ENCODE measurements around the gene CDC20B. TPM values are rescaled to one million over a fixed set of nuclear protein-coding genes. Genes with fewer than 3 reads are reported as not detected.
A peak's percentile ranks its signal among the peaks of the same experiment; 100 is the strongest.
"Not testable (repeated sequence)": the region's sequence is repeated elsewhere in the genome, so short reads cannot be mapped to it uniquely, and the experiment has no call there.

CDC20B gene
- total RNA-seq, 1 experiment from 2014 or later = not detected

DNA sequence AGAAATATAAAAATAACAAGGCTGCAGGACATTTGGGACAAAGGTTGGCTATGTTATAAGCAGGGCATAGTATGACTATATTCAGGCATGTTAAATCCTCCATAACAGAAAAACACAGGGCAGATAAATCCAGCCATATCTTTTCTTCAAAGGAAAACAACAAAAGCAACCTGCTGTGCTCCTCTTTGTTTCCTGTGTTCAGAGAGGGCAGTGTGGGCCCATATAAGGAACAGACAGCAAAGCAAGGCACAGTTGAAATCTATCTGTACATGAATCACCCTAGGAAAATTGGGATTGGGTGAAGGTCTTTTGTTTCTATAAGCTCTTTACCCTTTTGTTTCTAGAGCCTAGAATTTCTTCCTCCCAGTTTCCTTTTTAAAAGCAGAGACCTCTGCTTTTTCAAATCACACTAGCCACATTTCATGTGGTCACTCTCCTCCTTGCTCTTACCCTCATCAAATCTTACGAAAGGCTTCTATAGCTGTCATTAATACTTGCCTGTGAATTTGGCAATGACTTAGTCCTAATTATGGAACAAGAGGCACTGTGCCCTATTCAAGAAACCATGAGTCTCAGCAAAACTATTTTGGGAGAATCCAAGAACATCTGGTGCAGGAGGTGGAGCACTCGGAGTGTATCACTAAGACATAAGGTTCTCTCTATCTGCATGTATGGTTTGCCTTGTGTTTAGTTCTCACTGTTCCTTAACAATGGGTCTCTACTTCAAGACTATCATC is 68.8 kb downstream of the CDC20B start:
- no peak for DNase-seq (ENCODE audit: low spot score)

DNA sequence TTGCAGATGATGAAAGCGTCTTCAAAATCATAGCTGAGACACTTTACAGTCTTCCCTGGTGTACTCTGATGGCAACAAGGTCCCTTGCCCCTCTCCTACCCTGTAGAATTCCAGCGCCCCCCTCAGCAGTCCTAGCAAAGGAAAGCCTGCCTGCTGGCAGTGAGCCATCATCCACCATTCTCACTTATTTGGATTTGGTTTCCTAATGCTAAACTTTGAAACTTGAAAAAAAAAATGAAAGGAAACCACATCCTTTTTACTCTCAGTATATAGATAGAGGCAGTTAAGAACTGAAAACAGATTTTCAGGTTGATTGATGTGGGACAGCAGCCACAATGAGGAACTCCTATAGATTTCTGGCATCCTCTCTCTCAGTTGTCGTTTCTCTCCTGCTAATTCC is 70.6 kb downstream of the CDC20B start, which contains the start of gene GZMA:
TSS of gene GZMA (plus strand) at position 299 of the 400 bp plus-strand sequence. CDS start at position 336, 37 bp downstream.
- no peak for DNase-seq (ENCODE audit: low spot score)

DNA sequence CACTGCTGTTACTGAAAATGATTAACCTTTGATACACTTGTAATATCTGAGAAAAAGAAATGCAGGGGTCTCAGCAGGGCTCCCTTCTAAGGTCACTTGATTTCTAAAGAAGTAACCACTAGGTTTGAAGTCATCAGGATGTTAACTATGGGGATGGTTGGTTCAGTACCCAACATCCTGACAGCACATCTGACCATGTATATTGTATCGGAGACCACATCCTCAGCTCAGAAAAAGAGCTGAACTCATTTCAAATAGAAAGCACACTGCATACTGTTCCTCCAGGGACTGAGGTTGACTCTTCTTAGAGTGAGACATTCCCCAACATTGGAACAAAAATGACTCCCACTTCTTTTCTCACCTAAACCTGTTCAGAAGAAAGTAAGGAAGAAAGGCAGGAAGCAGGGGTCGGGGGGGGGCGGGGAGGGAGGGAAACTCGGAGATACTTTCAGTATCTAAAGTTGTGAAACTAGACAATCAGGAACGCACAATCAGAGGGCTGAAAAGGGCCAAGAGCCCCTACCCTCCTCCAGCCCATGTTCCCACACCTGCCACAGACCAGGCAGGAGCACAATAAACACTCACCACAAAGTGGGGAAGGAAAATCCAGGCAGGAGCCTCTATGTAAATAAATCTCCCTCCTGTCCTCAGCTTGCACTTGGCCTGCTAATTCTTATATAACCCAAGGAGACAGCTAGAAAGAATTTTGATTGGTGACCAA is 71.3 kb downstream of the CDC20B start:
- DNase-seq (ENCODE audit: low spot score) = no peak

DNA sequence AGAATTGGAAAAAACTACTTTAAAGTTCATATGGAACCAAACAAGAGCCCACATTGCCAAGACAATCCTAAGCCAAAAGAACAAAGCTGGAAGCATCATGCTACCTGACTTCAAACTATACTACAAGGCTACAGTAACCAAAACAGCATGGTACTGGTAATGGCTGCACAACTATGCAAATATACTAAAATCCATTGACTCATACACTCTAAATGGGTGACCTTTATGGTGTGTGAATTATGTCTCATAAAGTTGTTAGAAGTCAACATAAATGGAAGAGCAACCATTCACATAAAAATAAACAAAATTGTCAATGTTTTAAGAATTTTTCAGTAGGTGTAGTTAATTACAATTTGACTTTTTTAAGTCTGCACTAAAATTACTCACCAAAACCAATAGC is 71.8 kb downstream of the CDC20B start:
- DNase-seq (ENCODE audit: low spot score) = not testable (repeated sequence)

DNA sequence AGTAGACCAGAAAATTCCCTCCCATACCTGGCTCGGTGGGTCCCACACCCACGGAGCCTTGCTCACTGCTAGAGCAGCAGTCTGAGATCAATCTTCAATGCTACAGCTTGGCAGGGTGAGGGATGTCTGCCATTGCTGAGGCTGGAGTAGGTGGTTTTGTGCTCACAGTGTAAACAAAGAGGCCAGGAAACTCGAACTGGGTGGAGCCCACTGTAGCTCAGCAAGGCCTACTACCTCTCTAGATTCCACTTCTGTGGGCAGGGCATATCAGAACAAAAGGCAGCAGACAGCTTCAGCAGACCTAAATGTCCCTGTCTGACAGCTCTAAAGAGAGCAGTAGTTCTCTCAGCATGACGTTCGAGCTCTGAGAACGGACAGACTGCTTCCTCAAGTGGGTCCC is 76.1 kb downstream of the CDC20B start:
- peak; percentile 12 for DNase-seq (ENCODE audit: low spot score)

DNA sequence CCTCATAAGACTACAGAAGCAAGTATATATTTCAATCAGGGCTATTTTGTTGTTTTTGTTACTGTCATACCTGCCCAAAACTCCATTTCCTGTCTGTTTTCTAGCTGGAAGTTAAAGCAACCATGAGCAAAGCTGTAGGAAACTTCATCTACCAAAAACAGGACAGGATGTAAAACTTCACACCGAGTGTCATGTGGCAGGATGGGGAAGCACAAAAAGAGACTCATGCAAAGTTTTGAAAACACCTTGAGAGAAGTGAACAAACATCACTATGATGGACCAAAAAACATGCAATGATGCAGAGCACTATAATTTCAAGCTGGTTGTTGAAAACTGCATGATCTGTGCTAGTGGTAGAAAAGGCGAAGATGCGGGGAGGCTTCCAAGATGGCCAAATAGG is 76.8 kb downstream of the CDC20B start:
- DNase-seq (ENCODE audit: low spot score) = no peak

DNA sequence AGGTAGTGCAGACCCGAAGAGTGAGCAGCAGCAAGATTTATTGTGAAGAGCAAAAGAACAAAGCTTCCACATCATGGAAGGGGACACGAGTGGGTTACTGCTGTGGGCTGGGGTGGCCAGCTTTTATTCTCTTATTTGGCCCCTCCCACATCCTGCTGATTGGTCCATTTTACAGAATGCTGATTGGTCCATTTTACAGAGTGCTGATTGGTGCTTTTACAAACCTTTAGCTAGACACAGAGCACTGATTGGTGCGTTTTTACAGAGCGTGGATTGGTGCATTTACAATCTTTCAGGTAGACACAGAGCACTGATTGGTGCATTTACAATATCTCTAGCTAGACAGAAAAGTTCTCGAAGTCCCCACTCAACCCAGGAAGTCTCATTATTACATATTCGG is 82.0 kb downstream of the CDC20B start:
- DNase-seq (ENCODE audit: low spot score) = not testable (repeated sequence)

DNA sequence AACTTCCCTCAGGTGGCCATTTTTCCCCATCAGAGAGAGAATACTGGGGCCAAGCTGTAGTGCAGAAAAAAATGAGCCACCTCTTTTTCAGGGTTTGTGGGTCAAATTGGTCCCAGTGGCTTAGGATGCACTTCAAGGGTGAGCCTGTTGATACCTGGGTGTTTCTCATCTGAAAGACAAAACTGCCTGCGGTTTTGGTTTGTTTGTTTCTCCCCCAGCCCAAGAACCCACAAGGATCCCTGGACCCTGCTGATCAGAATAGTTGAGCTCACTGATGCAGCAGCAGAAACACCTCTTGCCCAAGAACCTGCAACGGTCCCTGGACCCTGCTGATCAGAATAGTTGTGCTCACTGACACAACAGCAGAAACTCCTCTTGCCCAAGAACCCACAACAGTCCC is 83.7 kb downstream of the CDC20B start:
- not testable (repeated sequence) for DNase-seq (ENCODE audit: low spot score)

DNA sequence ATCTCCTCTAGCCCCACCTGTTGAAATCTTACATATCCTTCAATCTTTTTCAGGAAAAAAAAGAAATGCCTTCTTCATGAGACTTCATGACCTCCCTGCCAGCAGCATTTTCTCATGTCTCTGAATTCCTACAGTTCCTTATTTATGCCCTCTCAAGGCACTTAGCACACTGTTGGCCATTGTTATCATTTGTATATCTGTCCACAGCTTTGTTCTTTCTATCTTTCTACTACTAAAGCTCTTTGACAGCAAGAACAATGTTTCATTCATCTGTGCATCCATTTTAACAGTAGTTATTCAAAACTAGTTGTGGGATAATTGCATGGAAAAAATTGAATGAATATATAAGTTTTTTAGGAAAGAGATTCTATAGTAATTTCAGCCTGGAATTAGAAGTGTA is 91.4 kb downstream of the CDC20B start:
- no peak for DNase-seq (ENCODE audit: low spot score)

DNA sequence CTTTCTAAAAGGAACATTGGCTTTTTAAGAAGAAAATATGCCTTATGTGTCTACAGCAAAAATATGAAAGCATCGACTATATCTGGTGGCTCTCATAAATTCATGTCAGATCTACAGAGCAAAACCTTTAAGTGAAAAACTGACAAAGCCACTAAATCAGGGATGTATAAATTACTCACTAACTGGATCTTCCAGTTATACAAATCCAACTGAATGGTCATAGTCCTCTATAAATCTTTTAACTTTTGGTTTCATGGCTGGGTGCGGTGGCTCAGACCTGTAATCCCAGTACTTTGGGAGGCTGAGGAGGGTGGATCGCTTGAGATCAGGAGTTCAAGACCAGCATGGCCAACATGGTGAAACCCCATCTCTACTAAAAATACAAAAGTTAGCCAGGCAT is 99.8 kb downstream of the CDC20B start:
- DNase-seq (ENCODE audit: low spot score) = no peak

DNA sequence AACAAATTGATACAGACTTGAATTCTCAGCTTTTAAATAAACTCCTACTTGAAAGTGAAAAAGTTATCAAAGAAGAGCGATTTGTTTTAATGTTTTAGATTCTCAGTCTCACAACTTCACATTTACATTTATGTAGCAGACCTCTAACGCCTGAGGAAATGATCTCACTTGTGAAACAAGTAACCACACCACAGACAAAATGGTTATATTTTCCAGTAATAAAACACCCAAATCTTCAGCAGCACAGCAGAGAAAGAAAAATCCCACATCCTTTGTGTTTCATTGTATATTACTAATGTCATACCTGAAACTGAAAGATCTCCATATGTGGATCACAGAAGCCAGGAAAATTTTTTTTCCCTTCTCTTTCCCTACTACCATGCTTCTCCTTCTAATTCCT is 100.3 kb downstream of the CDC20B start:
- DNase-seq (ENCODE audit: low spot score) = no peak

DNA sequence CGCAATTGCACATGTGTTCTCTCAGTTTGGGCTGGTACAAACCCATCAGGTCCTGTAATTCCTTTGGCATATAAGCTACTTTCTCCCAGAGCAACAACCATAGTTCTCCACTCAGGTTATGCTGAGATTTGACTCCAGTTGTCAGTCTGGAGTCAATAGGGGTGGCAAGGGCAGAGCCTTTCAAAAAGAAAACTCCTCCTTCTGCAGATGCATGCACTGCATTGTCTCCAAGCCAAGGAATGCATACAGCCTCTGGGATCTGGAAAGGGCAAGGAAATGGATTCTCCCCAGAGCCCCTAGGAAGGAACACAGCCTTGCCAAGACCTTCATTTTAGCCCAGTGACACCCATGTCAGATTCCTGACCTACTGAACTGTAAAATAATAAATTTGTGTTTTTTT is 101.6 kb downstream of the CDC20B start:
- no peak for DNase-seq (ENCODE audit: low spot score)

DNA sequence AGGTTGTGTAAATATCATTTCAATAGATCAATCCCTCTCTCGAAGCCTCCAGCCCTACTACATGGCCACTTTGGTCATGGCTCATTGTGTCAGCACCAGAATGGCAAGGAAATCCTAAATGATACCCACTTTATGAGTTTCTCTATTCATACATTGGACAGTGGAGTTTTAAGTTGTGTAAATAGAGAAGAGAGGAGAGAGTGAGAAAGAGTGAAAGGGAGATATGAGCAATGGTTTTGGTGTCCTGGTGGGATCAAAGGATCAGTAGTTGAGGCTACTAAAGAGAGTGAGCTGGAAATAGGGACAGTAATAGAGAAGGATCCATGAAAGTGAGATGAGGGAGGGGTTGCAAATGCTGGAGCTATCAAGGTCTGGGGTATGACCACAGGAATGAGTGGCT is 102.0 kb downstream of the CDC20B start:
- DNase-seq (ENCODE audit: low spot score) = no peak

DNA sequence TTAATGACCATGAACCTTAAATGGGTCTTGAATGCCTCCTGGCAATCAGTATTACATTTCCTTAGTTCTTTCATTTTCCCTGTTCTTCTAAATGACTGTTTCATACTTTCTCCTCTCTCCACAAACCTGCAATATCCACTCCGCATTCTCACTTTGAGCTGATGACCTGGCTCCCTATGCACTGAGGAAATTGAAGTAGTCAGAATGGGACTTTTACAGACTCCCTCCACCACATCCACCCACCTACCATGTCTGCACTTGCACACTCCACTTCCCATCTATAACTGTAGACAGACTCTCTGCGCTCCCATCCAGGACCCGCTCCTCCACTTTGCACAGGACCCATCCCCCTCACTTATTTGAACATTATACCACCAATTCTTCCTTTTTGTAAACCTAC is 106.7 kb downstream of the CDC20B start:
- no peak for DNase-seq (ENCODE audit: low spot score)

DNA sequence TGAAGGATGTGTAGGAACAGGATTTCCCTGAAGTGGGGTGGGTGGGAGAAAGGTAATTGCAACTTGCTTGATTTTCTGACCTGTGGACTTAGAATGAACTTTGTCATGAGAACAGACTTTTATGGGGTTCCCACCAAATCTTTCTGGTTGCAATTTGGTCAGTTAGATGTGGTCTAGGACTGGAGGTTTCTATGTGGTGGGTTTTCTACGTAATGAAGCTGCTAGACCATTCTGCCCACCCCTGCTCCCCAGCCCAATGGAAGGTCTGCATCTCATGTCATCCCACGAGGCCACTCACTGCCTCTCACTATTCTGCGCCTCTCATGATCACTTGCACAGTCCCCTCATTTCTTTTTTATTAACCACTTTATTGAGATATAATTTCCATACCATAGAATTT is 108.5 kb downstream of the CDC20B start:
- no peak for DNase-seq (ENCODE audit: low spot score)

DNA sequence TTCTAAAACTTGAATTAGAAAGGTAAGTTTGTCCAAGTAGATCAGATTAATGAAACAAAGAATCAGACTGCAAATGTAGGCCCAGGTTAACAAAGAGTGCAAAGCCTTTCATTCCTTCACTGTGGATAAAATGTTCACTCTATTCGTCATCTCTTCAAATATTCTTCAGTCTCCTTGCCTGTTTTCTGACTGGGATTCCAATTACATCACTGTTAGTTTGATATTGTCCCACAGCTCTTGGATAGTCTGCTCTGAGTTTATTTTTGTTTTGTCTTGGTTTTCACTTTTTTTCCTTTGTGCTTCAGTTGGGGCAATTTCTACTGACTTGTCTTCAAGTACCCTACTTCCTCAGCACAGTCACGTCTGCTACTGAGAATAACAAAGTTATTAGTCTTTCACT is 109.1 kb downstream of the CDC20B start:
- DNase-seq (ENCODE audit: low spot score) = no peak

DNA sequence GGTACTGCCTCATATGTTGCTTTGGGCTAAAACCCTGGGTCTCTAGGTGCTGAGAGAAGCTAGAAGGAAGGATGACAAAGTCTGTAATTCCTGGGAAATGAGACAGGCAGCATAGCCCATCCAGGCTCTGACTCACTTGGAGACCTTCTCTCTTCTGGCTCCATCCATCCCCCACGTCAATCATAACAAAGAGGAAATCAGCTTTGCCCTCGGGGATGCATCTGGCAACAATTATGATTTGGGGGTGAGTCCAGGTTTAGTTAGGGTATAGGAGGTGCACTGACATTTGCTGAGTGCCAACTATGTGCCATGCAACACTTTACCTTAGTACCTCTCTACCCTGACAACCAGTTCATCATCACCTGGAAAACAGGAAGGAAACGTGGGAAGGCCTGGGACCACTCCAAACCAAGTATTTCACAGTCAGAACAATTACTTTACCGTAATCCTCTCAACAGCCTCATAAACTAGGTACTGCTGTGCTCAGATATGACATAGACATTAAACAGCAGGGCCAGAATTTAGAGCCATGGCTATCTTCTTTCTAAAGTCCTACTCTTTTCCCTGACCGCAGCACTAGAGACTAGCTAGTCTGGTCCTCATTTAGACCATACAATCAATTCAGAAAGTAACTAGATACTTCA is 109.6 kb downstream of the CDC20B start:
- no peak for DNase-seq (ENCODE audit: low spot score)

Small RNA genes within 50 kb of the gene (small RNA-seq; reads per million reads assigned to genes)
- gene MIR449A (not detected), gene MIR449B (not detected), gene MIR449C (not detected)

Other genes starting within 250 kb of the CDC20B start
- gene ESM1, start 187.6 kb downstream of the CDC20B start, total RNA-seq (2014; rRNA removed; shearing (Covaris generic)) = not detected in 2 replicates
- not detected in 2 replicates for gene GZMK, start 148.9 kb downstream of the CDC20B start, total RNA-seq (2014; rRNA removed; shearing (Covaris generic))
- gene GZMA, start 70.5 kb downstream of the CDC20B start, total RNA-seq (2014; rRNA removed; shearing (Covaris generic)) = not detected in 2 replicates
- gene GPX8, start 13.0 kb downstream of the CDC20B start, total RNA-seq (2014; rRNA removed; shearing (Covaris generic)) = 0.37 and 0.94 TPM in 2 replicates
- 4.1 and 4.4 TPM in 2 replicates for gene MCIDAS, start 54.1 kb upstream of the CDC20B start, total RNA-seq (2014; rRNA removed; shearing (Covaris generic))
- gene CCNO, start 60.4 kb upstream of the CDC20B start, total RNA-seq (2014; rRNA removed; shearing (Covaris generic)) = 12.4 and 13.0 TPM in 2 replicates
- gene DHX29, start 134.5 kb upstream of the CDC20B start, total RNA-seq (2014; rRNA removed; shearing (Covaris generic)) = 7.3 and 8.1 TPM in 2 replicates
- 23.2 and 24.0 TPM in 2 replicates for gene MTREX, start 134.8 kb upstream of the CDC20B start, total RNA-seq (2014; rRNA removed; shearing (Covaris generic))